ENCODE results near the gene YTHDF2. TPM values are rescaled to one million over a fixed set of nuclear protein-coding genes. Genes with fewer than 3 reads are reported as not detected.
"Not testable (repeated sequence)": the region's sequence is repeated elsewhere in the genome, so short reads cannot be mapped to it uniquely, and the experiment has no call there.

Gene YTHDF2
- total RNA-seq, 4 donors from 2014 or later, result 39.3 to 53.3 (median 41.6) TPM

- no peak overlapping the region for H3K27ac ChIP-seq (replicated peaks in 1 of 4)
- peaks cover 4 to 41% (median 19%) of the 10 kb centered on the region in 4 donors for H3K36me3 ChIP-seq
- WGBS, result 94% methylated on average over 3 of the region's 3 CpGs
- intact Hi-C loops (cut with DNase I), result no loop called here
- H3K9me3 ChIP-seq, result no peaks in the 10 kb centered on the region
- TF ChIP-seq POLR2AphosphoS5 (IDR thresholded peaks at IDR 0.05) (no peak), CTCF (IDR thresholded peaks at IDR 0.05) (no peak), POLR2A (IDR thresholded peaks at IDR 0.05; ENCODE audit: low read depth) (no peak), EP300 (IDR thresholded peaks at IDR 0.05) (no peak)
- H3K4me1 ChIP-seq, result peaks cover 10 to 25% (median 13%) of the 10 kb centered on the region in 4 donors
- no peaks in the 10 kb centered on the region for H3K27me3 ChIP-seq
- no peak for DNase-seq (ENCODE audit: extremely low spot score)
- H3K4me3 ChIP-seq, result no peak overlapping the region
Observed at GRCh38 chr1:28770601-28771165, 33.9 kb downstream of the YTHDF2 start.

- intact Hi-C loops (cut with DNase I), result not testable (repeated sequence)
- 89% methylated on average over 10 of the region's 10 CpGs for WGBS
Observed at GRCh38 chr1:28771921-28772320, 35.2 kb downstream of the YTHDF2 start.

GRCh38 chr1:28773105-28773504 lies 36.4 kb downstream of the YTHDF2 start:
- Histone ChIP-seq H3K4me3 (no peak overlapping the region), H3K4me1 (peaks cover 10 to 14% (median 13%) of the 10 kb centered on the region in 4 donors), H3K27ac (replicated peaks in 1 of 4) (no peak overlapping the region), H3K27me3 (no peaks in the 10 kb centered on the region), H3K9me3 (no peaks in the 10 kb centered on the region), H3K36me3 (peaks cover 4 to 32% (median 15%) of the 10 kb centered on the region in 4 donors)
- intact Hi-C loops (cut with DNase I), result no loop called here
- WGBS, result 92% methylated on average over 3 of the region's 3 CpGs
- DNase-seq (ENCODE audit: extremely low spot score), result no peak
- TF ChIP-seq POLR2AphosphoS5 (IDR thresholded peaks at IDR 0.05) (peak in 1 of 2 donors; percentile 9), CTCF (IDR thresholded peaks at IDR 0.05) (no peak), POLR2A (IDR thresholded peaks at IDR 0.05; ENCODE audit: low read depth) (no peak), EP300 (IDR thresholded peaks at IDR 0.05) (no peak)

More at GRCh38 chr1:28771921-28772320, 35.2 kb downstream of the YTHDF2 start:
- Histone ChIP-seq H3K36me3 (peaks cover 4 to 32% (median 15%) of the 10 kb centered on the region in 4 donors), H3K4me1 (peaks cover 10 to 16% (median 13%) of the 10 kb centered on the region in 4 donors)
- not testable (repeated sequence) for H3K27me3 ChIP-seq; DNase-seq (ENCODE audit: extremely low spot score); H3K4me3 ChIP-seq; H3K9me3 ChIP-seq; H3K27ac ChIP-seq (replicated peaks in 1 of 4)

DNA sequence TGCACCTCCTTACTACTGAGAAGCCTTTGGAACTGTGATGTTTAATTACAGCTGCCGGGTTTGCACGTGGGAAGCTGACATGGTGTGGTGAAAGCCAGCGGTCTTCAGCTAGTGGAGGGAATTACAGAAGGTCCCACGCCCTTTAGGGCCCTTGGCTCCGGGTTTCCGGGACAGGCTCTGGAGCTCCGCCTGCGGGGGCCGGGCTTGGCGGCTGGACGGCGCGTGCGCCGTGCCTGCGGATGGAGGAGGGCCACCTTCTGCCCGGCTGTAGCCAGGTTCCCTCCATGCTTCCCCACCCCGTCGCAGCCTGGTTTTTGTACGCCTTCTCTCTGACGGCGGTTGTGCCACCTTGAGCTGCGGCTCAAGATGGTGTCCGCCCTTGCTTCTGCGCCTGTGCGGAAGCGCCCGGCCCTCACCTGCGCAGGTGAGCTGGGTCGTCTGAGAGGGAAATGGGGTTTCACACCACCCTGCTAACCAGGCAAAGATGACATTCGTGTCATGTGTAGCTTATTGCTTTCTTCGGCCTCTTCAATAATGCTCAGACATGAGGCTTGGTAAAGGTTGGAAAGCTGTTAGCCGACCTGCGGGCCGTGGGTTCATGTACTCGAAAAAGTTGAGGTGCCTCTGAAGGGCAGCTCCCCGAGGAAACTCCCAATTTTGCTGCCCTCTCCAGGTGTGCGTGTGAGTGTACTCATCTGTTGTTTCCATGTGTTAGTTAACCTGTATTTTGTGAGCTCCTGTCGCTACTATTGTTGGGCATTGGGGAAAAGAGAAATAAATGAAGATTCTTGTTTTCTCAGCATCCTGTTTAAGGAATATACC lies 38.6 kb downstream of the YTHDF2 start:
- Histone ChIP-seq H3K4me1 (peaks cover 10 to 13% (median 12%) of the 10 kb centered on the region in 4 donors), H3K27me3 (no peaks in the 10 kb centered on the region), H3K36me3 (peaks cover 0 to 17% (median 5%) of the 10 kb centered on the region in 4 donors), H3K4me3 (peak overlapping the region; percentile 39 to 56 (median 50)), H3K9me3 (no peaks in the 10 kb centered on the region), H3K27ac (replicated peaks in 1 of 4) (peak overlapping the region in 3 of 4 donors; percentile 12 to 34 (median 15))
- no peak for DNase-seq (ENCODE audit: extremely low spot score)
- intact Hi-C loops (cut with DNase I), result no loop called here
- WGBS, result 34% methylated on average over 20 of the region's 39 CpGs
- TF ChIP-seq EP300 (IDR thresholded peaks at IDR 0.05) (no peak), POLR2A (IDR thresholded peaks at IDR 0.05; ENCODE audit: low read depth) (no peak), POLR2AphosphoS5 (IDR thresholded peaks at IDR 0.05) (peak; percentile 33 to 60), CTCF (IDR thresholded peaks at IDR 0.05) (peak in 1 of 3 experiments; percentile 8)

- TF ChIP-seq POLR2AphosphoS5 (IDR thresholded peaks at IDR 0.05), result no peak
- TF ChIP-seq CTCF (IDR thresholded peaks at IDR 0.05), result no peak
- no peak for TF ChIP-seq EP300 (IDR thresholded peaks at IDR 0.05)
- TF ChIP-seq POLR2A (IDR thresholded peaks at IDR 0.05; ENCODE audit: low read depth), result no peak
- no peak for DNase-seq (ENCODE audit: extremely low spot score)
- Histone ChIP-seq H3K9me3 (no peaks in the 10 kb centered on the region), H3K27me3 (no peaks in the 10 kb centered on the region), H3K36me3 (peaks cover 0 to 6% (median 3%) of the 10 kb centered on the region in 4 donors), H3K4me3 (no peak overlapping the region), H3K27ac (replicated peaks in 1 of 4) (no peak overlapping the region), H3K4me1 (peaks cover 10 to 13% (median 12%) of the 10 kb centered on the region in 4 donors)
- WGBS, result 97% methylated on average over 13 of the region's 17 CpGs
- intact Hi-C loops (cut with DNase I), result no loop called here
Observed at GRCh38 chr1:28776341-28776740, 39.6 kb downstream of the YTHDF2 start.
